Measurements from ENCODE around the gene TAP1.
A peak's percentile ranks its signal among the peaks of the same experiment; 100 is the strongest.
"Not testable (repeated sequence)": the region's sequence is repeated elsewhere in the genome, so short reads cannot be mapped to it uniquely, and the experiment has no call there.

TAP1 gene

GRCh38 chr6:32839356-32839755 lies 14.1 kb downstream of the TAP1 start:
- DNase-seq (ENCODE audit: low spot score), result no peak

- DNase-seq (ENCODE audit: low spot score), result peak; percentile 97
Measured at GRCh38 chr6:32838114-32838958, 15.2 kb downstream of the TAP1 start, which contains the start of gene TAP2. TAP2 (minus strand) TSS chr6:32838739; CDS start chr6:32838233, 506 bp downstream.

GRCh38 chr6:32837651-32838113 lies 15.8 kb downstream of the TAP1 start:
- DNase-seq (ENCODE audit: low spot score), result no peak

- DNase-seq (ENCODE audit: low spot score), result no peak
Measured at GRCh38 chr6:32836873-32837272, 16.6 kb downstream of the TAP1 start.

- DNase-seq (ENCODE audit: low spot score), result no peak
Measured at GRCh38 chr6:32835167-32835893, 18.2 kb downstream of the TAP1 start.

GRCh38 chr6:32833664-32834063 lies 19.8 kb downstream of the TAP1 start:
- no peak for DNase-seq (ENCODE audit: low spot score)

GRCh38 chr6:32832535-32832934 lies 21.0 kb downstream of the TAP1 start:
- no peak for DNase-seq (ENCODE audit: low spot score)

GRCh38 chr6:32830936-32831335 lies 22.6 kb downstream of the TAP1 start:
- DNase-seq (ENCODE audit: low spot score), result no peak

GRCh38 chr6:32830017-32830416 lies 23.5 kb downstream of the TAP1 start:
- no peak for DNase-seq (ENCODE audit: low spot score)

- DNase-seq (ENCODE audit: low spot score), result no peak
Measured at GRCh38 chr6:32829495-32829894, 24.0 kb downstream of the TAP1 start.

- DNase-seq (ENCODE audit: low spot score), result no peak
Measured at GRCh38 chr6:32827025-32827424, 26.5 kb downstream of the TAP1 start.

- peak; percentile 66 for DNase-seq (ENCODE audit: low spot score)
Measured at GRCh38 chr6:32825966-32826365, 27.5 kb downstream of the TAP1 start.

- DNase-seq (ENCODE audit: low spot score), result peak; percentile 63
Measured at GRCh38 chr6:32819729-32820128, 33.8 kb downstream of the TAP1 start.

- DNase-seq (ENCODE audit: low spot score), result no peak
Measured at GRCh38 chr6:32818867-32819266, 34.6 kb downstream of the TAP1 start.

GRCh38 chr6:32816746-32817204 lies 36.7 kb downstream of the TAP1 start, which contains the start of gene HLA-DOB:
HLA-DOB (minus strand) TSS chr6:32817002; CDS start chr6:32816951, 51 bp downstream.
- peak; percentile 23 for DNase-seq (ENCODE audit: low spot score)

GRCh38 chr6:32815996-32816395 lies 37.5 kb downstream of the TAP1 start:
- DNase-seq (ENCODE audit: low spot score), result no peak

GRCh38 chr6:32815115-32815514 lies 38.4 kb downstream of the TAP1 start:
- peak; percentile 26 for DNase-seq (ENCODE audit: low spot score)

- no peak for DNase-seq (ENCODE audit: low spot score)
Measured at GRCh38 chr6:32814145-32814544, 39.4 kb downstream of the TAP1 start.

GRCh38 chr6:32809171-32809570 lies 44.3 kb downstream of the TAP1 start:
- DNase-seq (ENCODE audit: low spot score), result no peak

- DNase-seq (ENCODE audit: low spot score), result no peak
Measured at GRCh38 chr6:32807020-32807580, 46.4 kb downstream of the TAP1 start.

GRCh38 chr6:32805404-32805803 lies 48.1 kb downstream of the TAP1 start:
- DNase-seq (ENCODE audit: low spot score), result not testable (repeated sequence)

- DNase-seq (ENCODE audit: low spot score), result no peak
Measured at GRCh38 chr6:32803416-32803815, 50.1 kb downstream of the TAP1 start.

GRCh38 chr6:32799740-32800139 lies 53.8 kb downstream of the TAP1 start:
- no peak for DNase-seq (ENCODE audit: low spot score)

Measured in AG20443 (cell line).